Activated gamma-delta T cell treated with anti-CD3 and anti-CD28 coated beads, Interleukin-2, amount 50 U/mL, for 16 hours (primary cell): ENCODE results near the gene STK17A.

Experiments
- DNase-seq: peaks from one replicate; pipeline ENCODE4 v3.0.0-alpha.2; 2020; ENCODE audit warnings: low read depth

The STK17A gene

DNA sequence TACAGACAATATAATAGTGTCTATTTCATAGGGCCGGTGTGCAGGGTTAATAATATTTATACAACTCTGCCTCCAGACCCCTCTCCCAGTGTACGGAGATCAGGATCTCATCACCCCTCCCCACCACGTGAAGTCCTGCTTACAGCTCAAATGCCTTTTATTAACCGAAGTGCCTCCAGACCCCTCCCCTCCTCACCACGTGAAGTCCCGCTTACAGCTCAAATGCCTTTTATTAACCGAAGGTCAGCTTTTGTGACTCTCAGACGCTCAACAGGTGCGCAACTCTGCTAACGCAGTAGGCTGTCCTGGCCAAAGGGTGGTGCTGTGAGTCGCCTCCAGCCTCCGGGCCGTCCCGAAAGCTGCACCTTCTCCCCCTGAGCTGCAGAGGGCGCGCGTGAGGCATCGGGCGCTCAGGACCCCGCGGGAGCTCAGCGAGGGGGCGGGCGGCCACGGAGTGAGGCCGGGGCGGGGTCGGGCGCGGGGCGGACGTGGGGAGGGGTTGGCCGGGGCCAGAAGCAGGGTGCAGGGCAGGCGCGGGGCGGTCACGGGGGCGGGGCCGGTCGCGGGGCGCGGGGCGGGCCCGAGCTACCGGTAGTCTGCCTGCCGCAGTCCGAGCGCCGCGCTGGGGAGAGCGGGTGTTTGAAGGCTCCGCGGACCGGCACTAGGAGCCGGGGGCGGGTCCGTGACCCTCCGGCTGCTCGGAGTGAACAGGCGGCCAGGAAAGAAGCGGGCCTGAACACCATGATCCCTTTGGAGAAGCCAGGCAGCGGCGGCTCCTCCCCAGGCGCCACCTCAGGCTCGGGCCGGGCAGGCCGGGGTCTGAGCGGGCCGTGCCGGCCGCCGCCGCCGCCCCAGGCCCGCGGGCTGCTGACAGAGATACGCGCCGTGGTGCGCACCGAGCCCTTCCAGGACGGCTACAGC is at the start of gene STK17A:
Gene STK17A, plus strand, starts transcription at position 606 of the 921 bp plus-strand sequence. Its CDS starts 136 bp downstream, at position 742.
- peak; percentile 91 for DNase-seq

DNA sequence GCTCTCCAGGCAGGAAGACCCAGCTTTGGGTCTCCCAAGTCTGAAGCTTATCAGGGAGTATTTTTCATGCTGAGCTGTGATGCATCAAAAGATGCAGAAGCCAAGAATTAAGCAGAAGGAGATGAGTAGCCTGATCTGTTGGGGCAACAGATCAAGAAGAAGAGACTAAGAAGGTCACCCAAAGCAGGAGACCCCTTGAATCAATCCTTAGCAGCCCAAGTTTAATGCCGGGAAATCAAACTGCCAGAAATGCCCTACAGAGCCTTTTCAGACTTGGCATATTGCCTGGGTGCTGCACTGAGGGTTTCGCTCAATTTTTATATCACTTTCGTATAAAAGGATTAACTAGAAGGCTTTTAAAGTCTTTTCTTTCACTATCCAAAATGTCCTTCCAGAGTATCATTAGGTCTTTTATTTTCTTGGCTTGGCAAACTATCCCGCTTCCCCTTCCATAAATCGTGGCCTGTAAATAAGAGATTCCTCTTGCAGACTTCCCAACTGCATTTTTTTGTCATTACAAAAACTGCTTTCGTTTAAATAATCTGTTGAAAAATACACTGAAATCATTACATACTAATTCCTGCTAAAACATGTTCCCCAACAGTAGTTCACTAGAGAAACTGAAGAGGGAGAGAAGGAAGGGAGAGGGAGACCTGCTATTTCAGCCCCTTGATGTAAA is 49.0 kb upstream of the STK17A start:
- DNase-seq: no peak

DNA sequence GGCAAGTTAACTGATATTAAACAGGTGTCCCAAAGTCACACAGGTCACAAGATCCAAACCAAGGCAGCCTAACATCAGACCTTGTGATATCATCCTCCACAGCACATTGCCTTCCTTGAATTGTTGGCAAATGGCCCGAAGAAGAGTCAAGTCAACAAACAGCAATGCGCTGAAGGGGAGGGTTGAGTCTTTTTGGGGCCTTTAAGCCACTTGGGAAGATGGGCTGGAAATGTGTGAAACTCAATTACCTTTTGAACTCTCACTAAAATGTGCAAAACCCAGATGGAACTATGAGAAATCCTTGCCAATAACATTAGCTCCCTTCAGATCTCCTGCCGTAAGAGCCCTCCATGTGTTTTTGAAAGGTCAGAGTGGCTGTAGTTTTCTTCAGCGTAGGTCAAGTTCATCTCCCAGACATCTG is 47.9 kb upstream of the STK17A start:
- DNase-seq: no peak

DNA sequence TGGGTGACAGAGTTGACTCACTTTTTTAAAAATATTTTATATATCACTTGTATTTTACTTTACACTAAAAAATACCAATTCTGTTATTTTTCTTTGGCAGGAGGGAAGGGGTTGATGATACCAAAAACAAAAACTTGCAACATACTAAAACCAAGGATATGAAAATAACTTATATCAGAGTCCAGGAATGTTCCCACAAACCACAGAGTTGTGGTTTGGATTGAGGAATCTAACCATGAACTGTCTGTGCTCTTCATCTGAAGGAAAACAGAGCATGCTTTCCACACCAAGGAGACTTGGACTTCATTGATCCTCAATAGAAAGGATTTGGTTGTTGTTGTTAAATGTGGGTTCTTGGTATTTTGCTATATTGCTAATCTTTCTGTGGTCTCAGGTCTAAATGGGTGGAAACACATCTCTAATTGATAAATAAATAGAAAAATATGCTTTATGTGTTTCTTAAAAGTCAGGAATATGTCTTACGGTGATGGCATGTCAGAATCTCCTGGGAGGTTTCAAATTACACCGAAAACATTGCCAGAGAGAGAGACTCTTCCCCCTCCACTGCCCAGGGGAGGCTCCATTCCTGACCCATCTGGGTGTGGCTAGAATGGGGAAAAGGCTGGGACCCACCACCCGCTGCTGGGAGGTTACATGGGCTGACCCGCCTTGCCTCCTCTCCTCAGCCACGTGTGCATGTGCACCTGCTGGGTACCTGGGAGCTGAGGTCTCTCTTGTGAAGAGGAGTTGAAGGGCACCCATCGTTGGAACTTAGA is 46.9 kb upstream of the STK17A start:
- no peak for DNase-seq

DNA sequence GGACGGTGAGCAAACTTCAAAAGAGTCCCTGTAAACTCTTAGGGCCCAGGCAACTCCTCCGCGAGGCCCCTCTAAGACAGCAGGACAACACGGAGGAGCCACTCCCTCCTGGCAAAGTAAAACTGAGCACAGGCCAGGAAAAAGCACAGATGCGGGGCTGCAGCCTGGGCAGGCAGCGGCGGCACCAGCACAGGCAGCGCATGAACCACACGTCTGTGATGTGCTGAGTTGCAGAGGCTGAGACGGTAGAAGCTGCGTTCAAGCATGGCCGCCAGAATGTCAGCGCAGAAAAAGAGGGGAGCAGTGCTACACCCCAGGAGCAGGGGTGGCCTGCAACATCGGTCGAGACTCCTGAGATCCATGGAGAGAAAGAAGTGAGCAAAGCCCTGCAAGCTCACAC is 46.1 kb upstream of the STK17A start:
- DNase-seq: no peak

DNA sequence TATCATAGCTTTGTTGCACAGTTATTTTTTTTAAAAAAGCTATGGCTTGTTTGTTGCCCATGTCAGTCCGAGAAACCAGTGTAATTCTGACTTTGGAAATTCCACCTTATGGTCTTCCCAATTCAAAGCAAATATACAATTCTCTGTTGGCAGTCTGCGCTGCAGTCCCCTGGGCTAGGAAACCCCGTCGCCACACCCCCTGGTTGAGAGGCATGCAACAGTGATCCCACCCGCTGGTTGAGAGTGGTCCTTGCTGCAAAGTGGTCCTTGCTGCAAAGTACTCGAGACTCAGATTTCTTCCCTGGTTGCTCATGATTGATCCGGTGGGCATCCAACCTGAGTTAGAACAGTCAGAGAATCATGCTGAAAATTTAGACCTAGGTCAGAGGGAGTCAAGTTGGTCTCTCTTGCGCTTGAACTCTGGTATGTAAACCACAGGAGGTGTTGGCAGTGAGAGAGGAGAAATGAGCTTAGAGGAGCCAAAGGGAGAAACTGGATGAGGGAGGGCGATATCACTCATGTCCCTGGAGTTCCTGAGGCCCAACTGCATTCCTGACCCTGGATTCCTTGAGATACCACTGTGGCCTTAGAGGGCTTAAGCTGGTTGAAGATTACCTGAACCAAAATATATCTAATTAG is 45.0 kb upstream of the STK17A start:
- DNase-seq: no peak

DNA sequence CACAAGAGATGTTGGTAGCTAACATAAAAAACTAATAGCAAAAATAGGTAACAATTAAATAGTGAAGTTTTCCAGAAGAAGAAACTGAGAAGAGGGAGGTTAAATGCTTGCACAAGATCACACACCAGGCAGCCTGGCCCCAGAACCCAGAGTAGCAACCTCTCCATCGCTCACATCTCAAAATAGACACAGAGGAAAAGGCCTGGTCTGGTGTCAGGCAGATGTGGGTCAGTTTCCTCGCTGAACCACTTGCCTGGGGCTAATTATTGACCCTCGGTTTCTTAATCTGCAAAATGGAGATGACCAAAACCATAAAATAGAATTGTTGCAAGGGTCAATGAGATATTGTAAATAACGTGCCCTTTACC is 44.5 kb upstream of the STK17A start:
- DNase-seq: no peak

DNA sequence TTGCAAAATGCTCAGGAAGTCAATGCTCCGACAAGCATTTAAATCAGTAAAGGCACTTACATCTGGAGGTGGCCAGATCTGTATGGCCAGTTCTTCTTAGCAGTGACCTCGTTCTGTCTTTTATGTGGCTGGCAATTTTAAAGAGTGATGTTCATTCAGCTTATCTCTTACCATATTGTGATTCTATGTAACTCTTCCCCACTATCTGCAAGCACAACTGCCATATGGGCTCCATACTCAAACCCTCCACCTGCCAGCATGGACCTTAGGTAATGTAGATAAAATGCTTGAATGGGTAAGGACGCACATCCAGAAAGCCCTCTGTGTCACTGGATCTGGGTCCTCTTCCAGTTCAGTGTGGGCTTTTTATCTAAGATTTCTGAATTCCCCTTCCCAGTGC is 42.4 kb upstream of the STK17A start:
- no peak for DNase-seq

DNA sequence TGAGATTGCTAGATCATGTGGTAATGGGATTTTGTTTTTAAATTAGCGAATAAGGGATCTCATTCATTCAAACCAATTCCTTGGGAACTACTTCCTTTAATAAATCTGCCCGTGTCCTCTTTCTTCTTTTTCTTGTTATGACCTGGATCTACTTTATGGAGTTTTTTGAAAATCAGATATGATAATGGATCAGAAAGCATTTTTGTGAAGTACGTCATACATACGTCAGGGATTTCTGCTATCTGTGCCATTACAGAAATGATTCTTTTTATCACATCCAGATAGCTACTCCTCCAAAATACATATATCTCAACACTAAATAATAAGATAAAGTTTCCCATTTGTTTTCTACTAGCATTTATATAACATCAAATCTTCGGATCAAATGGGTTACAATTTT is 40.2 kb upstream of the STK17A start:
- no peak for DNase-seq

DNA sequence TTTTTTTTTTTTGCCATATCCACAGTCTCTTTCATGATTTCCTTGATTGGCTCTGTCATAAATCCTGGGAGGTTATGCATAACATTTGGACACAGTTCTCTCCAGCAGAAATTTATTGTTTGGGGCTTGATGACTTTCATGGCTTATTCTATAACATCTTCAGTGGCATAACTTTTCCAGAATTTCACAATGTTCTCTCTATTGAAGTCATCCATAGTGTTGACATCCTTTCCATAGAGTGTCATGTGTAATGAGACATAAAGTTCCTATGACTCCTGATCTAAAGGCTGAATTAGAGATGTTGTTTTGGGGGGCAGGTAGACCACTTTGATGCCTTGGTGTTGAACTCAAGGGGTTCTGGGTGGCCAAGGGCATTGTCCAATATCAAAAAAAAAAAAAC is 36.7 kb upstream of the STK17A start:
- DNase-seq: no peak

DNA sequence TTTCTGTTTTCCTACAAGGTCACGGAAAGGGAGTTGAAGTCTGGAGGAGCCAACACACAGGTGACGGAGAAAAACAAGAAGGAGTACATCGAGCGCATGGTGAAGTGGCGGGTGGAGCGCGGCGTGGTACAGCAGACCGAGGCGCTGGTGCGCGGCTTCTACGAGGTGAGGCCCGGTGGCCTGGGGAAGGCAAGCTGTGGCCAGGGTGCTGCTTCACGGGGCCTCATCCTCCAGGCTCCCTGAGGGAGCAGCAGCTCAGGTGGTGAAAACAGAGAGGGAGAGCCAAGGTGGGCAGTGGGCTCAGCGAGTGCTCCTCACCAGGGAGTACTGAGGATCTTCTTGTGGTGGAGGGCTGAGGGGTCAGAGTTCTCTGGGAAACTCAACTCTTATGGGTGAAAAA is 32.5 kb upstream of the STK17A start:
- DNase-seq: no peak

DNA sequence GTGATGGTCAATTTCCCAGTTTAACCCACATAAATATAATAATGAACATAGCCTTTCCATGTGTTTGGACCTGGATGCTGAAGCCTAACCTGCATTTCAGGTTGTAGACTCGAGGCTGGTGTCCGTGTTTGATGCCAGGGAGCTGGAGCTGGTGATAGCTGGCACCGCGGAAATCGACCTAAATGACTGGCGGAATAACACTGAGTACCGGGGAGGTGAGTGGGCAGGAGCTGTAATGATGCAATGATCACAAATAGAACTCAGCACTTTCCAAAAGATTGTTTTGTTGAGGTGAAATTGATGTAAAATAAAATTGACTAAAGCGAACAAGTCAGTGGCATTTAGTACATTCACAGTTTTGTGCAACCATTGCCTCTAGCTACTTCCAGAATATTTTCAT is 30.8 kb upstream of the STK17A start:
- no peak for DNase-seq

DNA sequence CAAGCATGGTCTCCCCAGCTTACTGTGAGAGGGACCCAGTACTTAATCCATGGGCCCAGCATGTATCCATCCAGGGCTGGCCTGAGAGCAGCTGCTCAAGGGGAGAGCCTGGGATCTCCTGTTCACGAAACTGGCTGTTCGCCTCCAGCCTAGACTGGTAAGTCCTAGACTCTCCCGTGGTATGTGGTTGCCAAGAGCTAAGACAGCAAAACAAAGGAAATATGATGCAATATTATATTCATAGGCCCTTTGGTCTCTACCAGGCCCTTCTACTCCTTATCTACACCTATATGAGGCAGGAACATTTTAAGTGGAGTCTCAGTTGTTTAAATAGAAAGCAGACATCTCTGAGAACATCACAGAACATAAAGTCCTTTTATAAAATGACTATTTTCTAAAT is 28.9 kb upstream of the STK17A start:
- DNase-seq: no peak

DNA sequence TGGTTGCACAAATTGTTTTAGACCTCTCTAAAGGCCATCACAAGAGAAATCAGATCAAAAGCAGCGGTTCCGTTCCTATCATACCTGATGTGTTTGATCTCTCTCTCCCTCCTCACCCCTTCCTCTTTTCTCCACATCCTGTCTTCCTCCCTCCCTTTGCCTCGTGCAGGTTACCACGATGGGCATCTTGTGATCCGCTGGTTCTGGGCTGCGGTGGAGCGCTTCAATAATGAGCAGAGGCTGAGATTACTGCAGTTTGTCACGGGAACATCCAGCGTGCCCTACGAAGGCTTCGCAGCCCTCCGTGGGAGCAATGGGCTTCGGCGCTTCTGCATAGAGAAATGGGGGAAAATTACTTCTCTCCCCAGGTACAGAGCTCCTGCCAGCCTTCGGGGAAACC is 28.5 kb upstream of the STK17A start:
- no peak for DNase-seq

DNA sequence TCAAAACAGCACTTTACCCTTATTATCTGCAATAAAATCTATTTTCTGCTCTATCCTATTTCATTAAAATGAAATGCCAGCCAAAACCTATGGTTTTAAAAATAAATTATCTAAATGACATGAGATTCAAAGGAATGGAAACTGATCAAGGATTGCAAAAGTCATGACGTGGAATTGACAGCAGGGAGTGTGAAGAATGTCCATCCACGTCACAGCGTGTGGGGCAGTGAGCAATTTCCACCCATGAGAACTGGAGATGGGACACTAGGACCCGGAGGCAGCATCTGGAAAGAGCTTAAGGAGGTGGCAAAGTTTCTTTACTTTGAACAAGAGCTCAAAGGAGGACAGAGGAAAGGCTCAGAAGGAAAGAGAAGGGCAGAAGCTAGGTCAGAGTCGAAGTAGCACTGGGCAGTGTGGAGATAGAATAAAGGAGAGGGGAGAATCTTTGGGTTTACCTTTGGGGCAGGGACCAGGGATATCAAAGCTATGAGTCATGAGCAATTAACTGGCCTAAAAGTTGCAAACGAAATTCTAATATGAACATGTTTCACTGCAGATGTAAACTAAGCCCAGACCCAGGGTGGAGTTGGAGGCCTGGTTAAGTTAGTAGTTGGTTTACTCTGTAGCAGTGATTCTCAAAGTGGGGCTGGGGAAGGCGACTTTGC is 24.9 kb upstream of the STK17A start:
- no peak for DNase-seq

DNA sequence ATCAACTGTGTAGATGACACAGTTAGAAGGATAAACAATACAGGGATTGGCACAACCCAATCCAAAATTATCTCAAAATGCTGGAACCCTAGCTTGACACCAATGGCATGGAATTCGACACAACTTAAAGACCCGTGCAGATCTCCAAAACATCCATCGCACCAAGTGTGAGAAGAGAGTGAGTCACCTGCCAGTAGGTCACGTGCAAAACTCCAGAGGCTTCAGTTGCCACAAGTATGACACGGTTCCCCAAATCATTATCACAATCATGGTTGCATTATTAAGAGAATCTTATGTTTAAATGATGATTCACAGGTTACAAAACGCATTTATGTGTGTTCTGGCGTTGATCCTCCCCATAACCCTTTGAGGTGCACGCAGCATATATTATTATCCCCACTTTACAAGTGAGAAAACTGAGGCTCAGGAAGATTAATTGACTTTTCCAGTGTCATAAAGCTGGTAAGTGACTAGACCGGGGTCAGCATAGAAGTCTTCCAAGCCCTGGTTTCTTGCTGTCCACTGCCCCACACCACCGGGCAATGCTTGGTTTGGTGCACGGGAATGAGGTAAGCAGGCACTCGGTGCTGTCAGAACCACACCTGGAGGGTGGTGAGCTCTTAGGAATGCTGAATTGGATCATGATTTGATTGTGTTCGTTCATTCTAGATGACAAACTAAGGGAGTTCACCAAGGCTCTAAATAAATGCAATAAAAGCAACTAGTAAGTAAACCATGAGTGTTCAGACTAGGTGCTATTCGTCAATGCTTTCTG is 23.6 kb upstream of the STK17A start:
- no peak for DNase-seq

DNA sequence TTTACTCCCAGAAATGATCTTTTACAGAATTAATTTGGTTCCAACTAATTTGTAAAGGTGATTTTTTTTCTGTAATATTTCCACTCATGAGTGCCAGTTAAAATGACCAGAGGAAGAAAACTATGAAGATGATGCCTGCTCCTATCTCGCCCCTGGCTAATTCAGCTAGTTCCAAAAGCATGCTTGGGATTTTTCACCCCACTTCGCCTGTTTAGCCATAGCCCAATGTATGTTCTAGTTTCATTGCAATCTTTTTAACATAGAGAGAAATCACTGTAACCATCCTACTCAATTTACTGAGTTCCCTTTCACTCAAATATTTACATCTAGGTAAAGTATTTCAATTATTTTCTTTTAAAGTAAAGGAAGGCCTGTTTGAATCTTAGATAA is 23.0 kb upstream of the STK17A start:
- no peak for DNase-seq

DNA sequence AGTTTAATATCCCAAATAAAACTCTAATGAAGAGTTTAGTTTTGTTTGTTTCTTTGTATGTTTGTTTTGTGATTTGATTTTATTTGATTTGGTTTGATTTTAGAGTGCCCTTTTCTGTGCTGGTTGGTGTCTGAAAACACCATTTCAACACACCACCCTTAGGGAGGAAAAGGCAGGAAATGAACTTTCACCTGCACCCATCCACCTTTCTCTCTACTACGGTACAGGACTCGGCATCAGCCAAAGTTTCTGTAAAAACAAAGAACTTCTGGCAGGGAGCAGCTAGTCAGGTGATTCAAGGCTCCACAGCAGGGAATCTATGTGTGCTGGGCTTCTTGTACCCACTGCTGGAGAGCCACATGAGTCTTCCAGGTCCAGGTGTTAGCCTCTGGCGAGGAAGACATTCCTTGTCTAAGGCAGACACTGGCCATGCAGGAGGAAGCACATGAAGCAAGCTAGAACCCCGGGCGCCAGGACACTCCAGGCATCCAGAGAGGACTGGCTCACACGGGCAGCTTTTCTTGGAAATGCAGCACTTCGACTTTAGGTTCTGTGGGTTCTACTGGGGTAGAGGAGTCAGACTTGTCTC is 22.1 kb upstream of the STK17A start:
- no peak for DNase-seq

DNA sequence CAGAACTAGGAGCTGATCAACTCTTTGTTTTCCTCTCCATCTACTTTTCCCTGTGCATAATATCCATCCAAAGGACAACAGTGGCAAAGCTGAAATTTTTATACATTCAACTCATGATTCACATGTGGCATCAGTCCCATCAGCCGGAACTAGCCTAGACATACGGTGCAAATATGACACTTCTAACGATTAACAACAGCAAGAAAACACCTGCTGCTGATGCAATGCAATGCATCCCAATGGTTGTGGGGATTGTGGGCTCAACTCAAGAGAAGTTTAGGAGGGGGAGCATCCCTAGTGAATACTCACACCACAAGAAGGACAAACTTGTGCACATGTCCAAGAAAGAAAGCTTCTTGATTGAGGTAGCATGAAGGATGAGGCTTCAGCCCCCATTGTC is 20.5 kb upstream of the STK17A start:
- no peak for DNase-seq

DNA sequence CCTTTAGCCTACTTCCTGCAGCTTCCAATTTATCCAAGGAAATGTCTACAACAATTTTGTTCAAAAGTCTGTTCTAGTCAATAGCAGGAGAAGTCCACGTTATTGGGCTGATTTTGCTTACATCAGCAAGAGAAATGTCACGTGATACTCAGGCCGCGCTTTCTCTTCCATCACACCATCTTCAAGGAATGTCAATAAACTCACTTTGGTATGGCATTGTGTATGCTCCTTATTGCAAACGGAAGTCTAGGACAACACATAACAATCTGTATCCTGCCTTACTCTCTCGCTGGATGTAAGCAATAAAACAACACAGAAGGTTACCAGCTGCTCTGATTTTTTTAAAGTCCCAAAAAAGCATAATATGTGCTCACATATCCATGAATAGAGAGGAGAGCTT is 17.1 kb upstream of the STK17A start:
- DNase-seq: no peak

DNA sequence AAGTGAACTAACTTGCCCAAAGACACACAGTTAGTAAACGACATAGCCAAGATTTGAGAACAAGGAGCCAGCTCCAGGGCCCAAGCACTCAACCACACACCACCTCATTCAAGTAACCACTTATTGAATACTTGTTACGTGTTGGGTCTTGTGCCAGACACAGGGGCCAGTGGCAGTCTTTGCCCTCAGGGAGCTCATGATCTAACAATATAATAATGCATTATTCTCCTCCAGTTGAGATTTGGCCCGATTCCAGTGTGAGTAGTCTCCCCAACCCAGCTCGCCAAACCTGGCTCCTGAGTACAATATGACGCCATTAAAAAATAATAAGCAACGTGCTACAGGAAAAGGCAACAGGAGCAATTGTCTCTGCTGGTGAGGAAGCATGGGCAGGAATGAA is 14.4 kb upstream of the STK17A start:
- no peak for DNase-seq
